GM12878 (cell line): ENCODE measurements around the gene DCLK2. TPM values are rescaled to one million over a fixed set of nuclear protein-coding genes. Genes with fewer than 3 reads are reported as not detected.

Source experiments
- ATAC-seq: fragments of 200-7000 bp; cut with Tn5 transposase; 3 replicates; pipeline ENCODE4 v1.9.1; 2020; ENCODE audit warnings: mild to moderate bottlenecking, moderate library complexity
- BruUV-seq: library from RNA; stranded (reverse); fragments of 400-500 nt; replicated peaks from 2 replicates; lab custom pipeline; 2021; lab: Mats Ljungman, UMichigan
- CTCF ChIA-PET: fragments of 300-600 bp; sonication (Branson Sonifier 250); formaldehyde crosslinking; extraction: SDS; loops from one replicate; lab custom pipeline; 2021; ENCODE audit warnings: inconsistent platforms; lab: Yijun Ruan, JAX
- POLR2A ChIA-PET: fragments of 350-600 bp; formaldehyde crosslinking; extraction: SDS; loops from one replicate; lab custom pipeline; 2021; ENCODE audit warnings: inconsistent platforms; lab: Charles Lee
- RAD21 ChIA-PET: fragments of 300-600 bp; sonication (Branson Sonifier 250); formaldehyde crosslinking; loops from one replicate; lab custom pipeline; 2023; ENCODE audit warnings: antibody characterized with exemption; ENCODE audit not compliant: unreplicated experiment; lab: Charles Lee
- SMC1A ChIA-PET: fragments of 300-600 bp; sonication (Branson Sonifier 250); formaldehyde crosslinking; loops from one replicate; lab custom pipeline; 2023; ENCODE audit not compliant: unreplicated experiment, uncharacterized antibody; lab: Charles Lee
- DNase-seq: peaks from one replicate; pipeline ENCODE4 v3.0.0-alpha.2; 2011; ENCODE audit warnings: low read depth, low spot score
- FAIRE-seq: peaks from 3 replicates; lab custom pipeline; 2011; peaks lifted over from hg19 to GRCh38; lab: Jason Lieb, UNC
- H2AFZ ChIP-seq: 2 replicates; pipeline ENCODE4 v1.6.0; 2011; ENCODE audit warnings: low read depth, low read length, control low read depth; ENCODE audit not compliant: control insufficient read depth
- H3K27ac ChIP-seq: 2 replicates; pipeline ENCODE4 v1.5.1; 2011; ENCODE audit warnings: control low read depth; ENCODE audit not compliant: control insufficient read depth, insufficient read depth
- H3K27me3 ChIP-seq, 2 experiments: replicated peaks in 1 of 2; 2 replicates each; pipeline versions ENCODE4 v1.6.0 to v1.6.1; 2011; ENCODE audit warnings: low read length in 1 of 2; ENCODE audit not compliant: control insufficient read depth in 2 of 2, insufficient read depth in 2 of 2
- H3K36me3 ChIP-seq, 2 experiments: 2 replicates each; pipeline ENCODE4 v1.5.1; 2011; ENCODE audit warnings: low read length in 1 of 2; ENCODE audit not compliant: control insufficient read depth in 2 of 2, insufficient read depth in 2 of 2
- H3K4me1 ChIP-seq: 2 replicates; pipeline ENCODE4 v1.6.1; 2011; ENCODE audit warnings: mild to moderate bottlenecking, low read length, moderate library complexity, mixed read lengths; ENCODE audit not compliant: control insufficient read depth, insufficient read depth
- H3K4me2 ChIP-seq: 2 replicates; pipeline ENCODE4 v1.6.0; 2011; ENCODE audit warnings: control low read depth; ENCODE audit not compliant: control insufficient read depth, insufficient read depth
- H3K4me3 ChIP-seq: fragments of 200-600 bp; sonication (generic); 2 replicates; pipeline ENCODE4 v1.5.1; 2016
- H3K79me2 ChIP-seq: 2 replicates; pipeline ENCODE4 v1.6.0; 2011; ENCODE audit warnings: low read length; ENCODE audit not compliant: control insufficient read depth, insufficient read depth
- H3K9ac ChIP-seq: 2 replicates; pipeline ENCODE4 v1.8.0; 2011; ENCODE audit warnings: low read length, control low read depth, mixed read lengths; ENCODE audit not compliant: control insufficient read depth, insufficient read depth
- H3K9me3 ChIP-seq: replicated peaks from 3 replicates; pipeline ENCODE4 v1.5.1; 2011; ENCODE audit warnings: mild to moderate bottlenecking, low read length; ENCODE audit not compliant: control insufficient read depth, insufficient read depth
- H4K20me1 ChIP-seq: 2 replicates; pipeline ENCODE4 v1.6.0; 2011; ENCODE audit not compliant: control insufficient read depth, insufficient read depth
- EP300 ChIP-seq, 2 experiments: fragments of 150-350 bp in 1 of 2; IDR thresholded peaks; 2 replicates each; pipeline ENCODE4 v1.6.1; 2011 to 2012; ENCODE audit warnings: low read depth in 2 of 2, low read length in 2 of 2, borderline replicate concordance in 1 of 2, improper control_type of control experiment in 1 of 2, inconsistent platforms in 1 of 2; ENCODE audit not compliant: control insufficient read depth in 1 of 2
- MYC ChIP-seq: IDR thresholded peaks from 2 replicates; pipeline ENCODE4 v1.6.1; 2011; ENCODE audit warnings: mild to moderate bottlenecking, low read length, moderate library complexity, inconsistent platforms; ENCODE audit not compliant: insufficient read depth, insufficient replicate concordance, insufficient read length, severe bottlenecking
- RBBP5 ChIP-seq: fragments of 200-600 bp; sonication (generic); conservative IDR thresholded peaks from 2 replicates; pipeline ENCODE4 v1.6.1; 2016
- RCOR1 ChIP-seq: conservative IDR thresholded peaks from 2 replicates; pipeline ENCODE4 v1.6.1; 2012; ENCODE audit warnings: low read depth, low read length, improper control_type of control experiment
- RFX5 ChIP-seq: IDR thresholded peaks from 2 replicates; pipeline ENCODE4 v1.6.1; 2011; ENCODE audit warnings: low read depth, low read length, improper control_type of control experiment
- SPI1 ChIP-seq: IDR thresholded peaks from 2 replicates; pipeline ENCODE4 v1.6.1; 2011; ENCODE audit warnings: low read depth, mild to moderate bottlenecking, low read length, moderate library complexity, borderline replicate concordance; ENCODE audit not compliant: insufficient read depth
- ZNF217 ChIP-seq: fragments of 450-650 bp; IDR thresholded peaks from 2 replicates; pipeline ENCODE4 v1.6.1; 2017; ENCODE audit warnings: antibody characterized with exemption, mild to moderate bottlenecking
- WGBS: methylation state at CpG from one replicate; pipeline ENCODE4 v1.1.6; 2016; ENCODE audit warnings: low lambda C conversion rate; ENCODE audit not compliant: insufficient replicate concordance, insufficient coverage; ENCODE audit errors: missing lambda C conversion rate; 5-methylcytosine and 5-hydroxymethylcytosine counted together
- in situ Hi-C: fragments of 300-500 bp; cut with MboI; formaldehyde crosslinking; loops from 9 replicates; pipeline ENCODE4 v1.14.3; 2018; ENCODE audit warnings: mixed read lengths
- intact Hi-C: fragments of 100-400 bp; cut with micrococcal nuclease; formaldehyde crosslinking; loops from one replicate; pipeline ENCODE4 v1.14.2; 2022; ENCODE audit not compliant: unreplicated experiment
- polyA plus RNA-seq, 11 experiments: library from polyadenylated mRNA; depleted of rRNA in 4 of 11; unstranded in 6 of 11; stranded (reverse) in 5 of 11; fragments of >200 nt; fragmentation: Nextera tagmentation in 4 of 11; fragmentation: Illumina TruSeq in 1 of 11; extraction: Ambion mirVana in 4 of 11; extraction: Trizol in 1 of 11; gene quantifications; 1 replicate in 1 of 11; 2 replicates in 10 of 11; pipeline versions ENCODE4 v1.2.1 to v1.2.3, GENCODE V29; 2011 to 2016; ENCODE audit warnings: inconsistent platforms in 2 of 11, missing spikeins in 2 of 11, low read depth in 1 of 11
- total RNA-seq, 4 experiments: library from RNA; depleted of rRNA in 3 of 4; stranded (reverse); fragments of >200 nt in 3 of 4; fragmentation: Illumina TruSeq in 1 of 4; extraction: Trizol in 1 of 4; gene quantifications; 2 replicates each; pipeline versions ENCODE4 v1.2.1 to v1.2.3, GENCODE V29; 2013 to 2021
- TF ChIP-seq, protein P1 (sequence below): fragments of 150-350 bp; IDR thresholded peaks from 2 replicates; pipeline ENCODE4 v1.6.1; 2016; ENCODE audit warnings: low read depth, low read length
- TF ChIP-seq, protein P2 (sequence below): fragments of 450-650 bp; IDR thresholded peaks from 2 replicates; pipeline ENCODE4 v1.6.1; 2017; ENCODE audit warnings: mild to moderate bottlenecking
- TF ChIP-seq, protein P3 (sequence below): fragments of 450-650 bp; conservative IDR thresholded peaks from 2 replicates; pipeline ENCODE4 v1.6.1; 2017; ENCODE audit warnings: mild to moderate bottlenecking, moderate library complexity

DCLK2 gene
- total and polyA plus RNA-seq, 10 of the 15 experiments (the other 5 are each of a cell fraction or from before 2014, with no cell fraction given): not detected

DNA sequence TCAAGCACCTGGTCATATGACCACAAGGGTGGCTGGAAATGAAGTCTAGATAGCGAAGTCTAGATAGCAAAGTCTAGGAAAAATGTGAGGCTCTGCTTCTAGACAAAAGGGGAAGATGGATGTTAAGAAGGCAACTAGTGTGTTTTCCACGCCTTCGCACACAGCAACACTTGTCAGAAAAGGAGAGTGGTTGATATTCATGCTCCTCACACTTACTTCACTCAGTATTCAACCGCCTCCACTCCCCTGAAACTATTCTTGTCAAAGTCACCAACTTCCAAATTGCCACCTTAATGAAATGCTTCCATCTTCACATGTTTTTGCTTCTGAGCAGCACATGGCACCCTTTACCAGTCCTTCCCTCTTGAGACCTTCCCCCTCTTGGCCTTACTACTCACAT lies 27.7 kb upstream of the DCLK2 start:
- H3K9ac ChIP-seq: no peak overlapping the region
- H3K36me3 ChIP-seq: no peaks in the 10 kb centered on the region
- no peaks in the 10 kb centered on the region for H3K4me1 ChIP-seq
- intact Hi-C loops (no loop called here), in situ Hi-C loops (no loop called here)
- ATAC-seq: no peak
- no peak for FAIRE-seq
- no peaks in the 10 kb centered on the region for H4K20me1 ChIP-seq
- H3K27me3 ChIP-seq: no peaks in the 10 kb centered on the region
- POLR2A ChIA-PET: no interaction called here
- SMC1A ChIA-PET: no interaction called here
- H3K4me3 ChIP-seq: no peak overlapping the region
- H3K79me2 ChIP-seq: no peaks in the 10 kb centered on the region
- TF ChIP-seq, protein P1, sequence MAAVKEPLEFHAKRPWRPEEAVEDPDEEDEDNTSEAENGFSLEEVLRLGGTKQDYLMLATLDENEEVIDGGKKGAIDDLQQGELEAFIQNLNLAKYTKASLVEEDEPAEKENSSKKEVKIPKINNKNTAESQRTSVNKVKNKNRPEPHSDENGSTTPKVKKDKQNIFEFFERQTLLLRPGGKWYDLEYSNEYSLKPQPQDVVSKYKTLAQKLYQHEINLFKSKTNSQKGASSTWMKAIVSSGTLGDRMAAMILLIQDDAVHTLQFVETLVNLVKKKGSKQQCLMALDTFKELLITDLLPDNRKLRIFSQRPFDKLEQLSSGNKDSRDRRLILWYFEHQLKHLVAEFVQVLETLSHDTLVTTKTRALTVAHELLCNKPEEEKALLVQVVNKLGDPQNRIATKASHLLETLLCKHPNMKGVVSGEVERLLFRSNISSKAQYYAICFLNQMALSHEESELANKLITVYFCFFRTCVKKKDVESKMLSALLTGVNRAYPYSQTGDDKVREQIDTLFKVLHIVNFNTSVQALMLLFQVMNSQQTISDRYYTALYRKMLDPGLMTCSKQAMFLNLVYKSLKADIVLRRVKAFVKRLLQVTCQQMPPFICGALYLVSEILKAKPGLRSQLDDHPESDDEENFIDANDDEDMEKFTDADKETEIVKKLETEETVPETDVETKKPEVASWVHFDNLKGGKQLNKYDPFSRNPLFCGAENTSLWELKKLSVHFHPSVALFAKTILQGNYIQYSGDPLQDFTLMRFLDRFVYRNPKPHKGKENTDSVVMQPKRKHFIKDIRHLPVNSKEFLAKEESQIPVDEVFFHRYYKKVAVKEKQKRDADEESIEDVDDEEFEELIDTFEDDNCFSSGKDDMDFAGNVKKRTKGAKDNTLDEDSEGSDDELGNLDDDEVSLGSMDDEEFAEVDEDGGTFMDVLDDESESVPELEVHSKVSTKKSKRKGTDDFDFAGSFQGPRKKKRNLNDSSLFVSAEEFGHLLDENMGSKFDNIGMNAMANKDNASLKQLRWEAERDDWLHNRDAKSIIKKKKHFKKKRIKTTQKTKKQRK: no peak
- TF ChIP-seq ZNF217 (no peak), RBBP5 (no peak), RCOR1 (no peak), RFX5 (no peak)
- TF ChIP-seq, all 136 proteins: peak for 0
- no TSS peak for BruUV-seq
- no peaks in the 10 kb centered on the region for H3K9me3 ChIP-seq
- RAD21 ChIA-PET: no interaction called here
- no peak overlapping the region for H2AFZ ChIP-seq
- H3K4me2 ChIP-seq: no peak overlapping the region
- no peak overlapping the region for H3K27ac ChIP-seq
- 54% methylated on average over 4 of the region's 4 CpGs for WGBS
- CTCF ChIA-PET: no interaction called here
- no peak for DNase-seq

DNA sequence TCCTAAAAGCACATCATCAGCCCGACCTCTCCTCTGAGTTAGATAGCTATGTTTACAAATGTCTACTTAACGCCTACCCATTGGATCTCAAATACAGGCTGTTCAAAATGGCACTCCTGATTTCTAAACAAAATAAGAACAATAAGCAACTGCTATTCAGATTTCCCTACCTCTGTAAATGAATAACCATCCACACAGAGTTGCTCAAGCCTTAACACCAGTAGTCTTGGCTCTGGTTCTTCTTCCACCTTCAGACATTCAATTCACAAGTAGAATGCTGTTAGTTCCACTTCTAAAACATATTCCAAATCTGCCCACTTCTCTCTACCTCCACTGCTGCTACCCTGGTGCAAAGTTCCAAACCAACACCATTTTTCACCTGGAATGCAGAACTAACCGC lies 27.1 kb upstream of the DCLK2 start:
- Histone ChIP-seq H3K9ac (no peak overlapping the region), H3K36me3 (no peaks in the 10 kb centered on the region), H3K4me1 (no peaks in the 10 kb centered on the region), H3K79me2 (no peaks in the 10 kb centered on the region), H3K27ac (no peak overlapping the region), H3K27me3 (no peaks in the 10 kb centered on the region), H2AFZ (no peak overlapping the region), H3K4me3 (no peak overlapping the region), H4K20me1 (no peaks in the 10 kb centered on the region), H3K9me3 (no peaks in the 10 kb centered on the region), H3K4me2 (no peak overlapping the region)
- ChIA-PET SMC1A (no interaction called here), CTCF (no interaction called here), RAD21 (no interaction called here), POLR2A (no interaction called here)
- in situ Hi-C loops (no loop called here), intact Hi-C loops (no loop called here)
- FAIRE-seq: no peak
- WGBS: 37% methylated on average over 3 of the region's 3 CpGs
- ATAC-seq: no peak
- no TSS peak for BruUV-seq
- no peak for DNase-seq
- no peak for TF ChIP-seq MYC
- TF ChIP-seq EP300 (IDR thresholded peaks at IDR 0.05; ENCODE audit: borderline replicate concordance in 1 of 2, control insufficient read depth in 1 of 2, low read depth in 2 of 2, low read length in 2 of 2): no peak
- TF ChIP-seq, protein P2, sequence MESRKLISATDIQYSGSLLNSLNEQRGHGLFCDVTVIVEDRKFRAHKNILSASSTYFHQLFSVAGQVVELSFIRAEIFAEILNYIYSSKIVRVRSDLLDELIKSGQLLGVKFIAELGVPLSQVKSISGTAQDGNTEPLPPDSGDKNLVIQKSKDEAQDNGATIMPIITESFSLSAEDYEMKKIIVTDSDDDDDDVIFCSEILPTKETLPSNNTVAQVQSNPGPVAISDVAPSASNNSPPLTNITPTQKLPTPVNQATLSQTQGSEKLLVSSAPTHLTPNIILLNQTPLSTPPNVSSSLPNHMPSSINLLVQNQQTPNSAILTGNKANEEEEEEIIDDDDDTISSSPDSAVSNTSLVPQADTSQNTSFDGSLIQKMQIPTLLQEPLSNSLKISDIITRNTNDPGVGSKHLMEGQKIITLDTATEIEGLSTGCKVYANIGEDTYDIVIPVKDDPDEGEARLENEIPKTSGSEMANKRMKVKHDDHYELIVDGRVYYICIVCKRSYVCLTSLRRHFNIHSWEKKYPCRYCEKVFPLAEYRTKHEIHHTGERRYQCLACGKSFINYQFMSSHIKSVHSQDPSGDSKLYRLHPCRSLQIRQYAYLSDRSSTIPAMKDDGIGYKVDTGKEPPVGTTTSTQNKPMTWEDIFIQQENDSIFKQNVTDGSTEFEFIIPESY: no peak
- TF ChIP-seq SPI1: no peak
- TF ChIP-seq, protein P3, sequence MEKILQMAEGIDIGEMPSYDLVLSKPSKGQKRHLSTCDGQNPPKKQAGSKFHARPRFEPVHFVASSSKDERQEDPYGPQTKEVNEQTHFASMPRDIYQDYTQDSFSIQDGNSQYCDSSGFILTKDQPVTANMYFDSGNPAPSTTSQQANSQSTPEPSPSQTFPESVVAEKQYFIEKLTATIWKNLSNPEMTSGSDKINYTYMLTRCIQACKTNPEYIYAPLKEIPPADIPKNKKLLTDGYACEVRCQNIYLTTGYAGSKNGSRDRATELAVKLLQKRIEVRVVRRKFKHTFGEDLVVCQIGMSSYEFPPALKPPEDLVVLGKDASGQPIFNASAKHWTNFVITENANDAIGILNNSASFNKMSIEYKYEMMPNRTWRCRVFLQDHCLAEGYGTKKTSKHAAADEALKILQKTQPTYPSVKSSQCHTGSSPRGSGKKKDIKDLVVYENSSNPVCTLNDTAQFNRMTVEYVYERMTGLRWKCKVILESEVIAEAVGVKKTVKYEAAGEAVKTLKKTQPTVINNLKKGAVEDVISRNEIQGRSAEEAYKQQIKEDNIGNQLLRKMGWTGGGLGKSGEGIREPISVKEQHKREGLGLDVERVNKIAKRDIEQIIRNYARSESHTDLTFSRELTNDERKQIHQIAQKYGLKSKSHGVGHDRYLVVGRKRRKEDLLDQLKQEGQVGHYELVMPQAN: no peak
